ENCODE results near the gene SYNJ2.

DNA sequence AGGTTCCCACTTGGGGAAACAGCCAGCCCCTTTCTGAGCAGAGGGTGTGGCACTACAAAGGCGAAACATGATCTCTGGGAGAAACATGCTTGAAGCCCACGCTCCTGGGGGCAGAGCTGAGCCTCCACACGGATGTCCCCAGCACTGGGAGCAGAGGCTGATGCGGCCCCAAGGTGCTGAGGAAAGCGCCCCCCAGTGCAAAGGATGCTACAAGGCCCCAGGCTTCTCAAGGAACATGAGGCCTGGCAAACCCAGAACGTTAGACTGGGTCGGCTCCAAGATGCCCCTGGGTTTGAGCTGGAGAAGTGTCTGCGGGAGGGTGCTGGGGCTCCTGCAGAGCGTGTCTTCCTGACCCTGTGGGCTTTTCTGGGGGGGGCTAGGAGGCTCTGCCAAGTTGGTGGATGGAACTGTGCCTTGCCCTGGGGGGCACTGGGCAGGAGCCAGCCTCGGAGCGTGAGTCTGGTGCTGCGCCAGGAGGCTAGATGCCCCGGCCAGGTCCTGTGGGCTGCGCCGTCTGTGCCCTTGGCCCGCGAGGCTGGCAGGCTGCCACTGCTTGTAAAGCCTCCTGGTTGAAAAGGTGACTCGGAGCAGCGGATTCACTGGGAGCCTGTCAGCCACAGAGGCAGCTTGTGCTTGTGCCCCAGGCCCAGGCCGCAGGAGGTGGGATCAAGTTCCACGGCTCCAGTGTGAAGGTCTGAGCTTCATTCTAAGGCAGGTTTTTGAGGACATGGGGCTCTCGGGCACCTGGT, 8.1 kb downstream of the SYNJ2 start:
- TF ChIP-seq, protein P1, sequence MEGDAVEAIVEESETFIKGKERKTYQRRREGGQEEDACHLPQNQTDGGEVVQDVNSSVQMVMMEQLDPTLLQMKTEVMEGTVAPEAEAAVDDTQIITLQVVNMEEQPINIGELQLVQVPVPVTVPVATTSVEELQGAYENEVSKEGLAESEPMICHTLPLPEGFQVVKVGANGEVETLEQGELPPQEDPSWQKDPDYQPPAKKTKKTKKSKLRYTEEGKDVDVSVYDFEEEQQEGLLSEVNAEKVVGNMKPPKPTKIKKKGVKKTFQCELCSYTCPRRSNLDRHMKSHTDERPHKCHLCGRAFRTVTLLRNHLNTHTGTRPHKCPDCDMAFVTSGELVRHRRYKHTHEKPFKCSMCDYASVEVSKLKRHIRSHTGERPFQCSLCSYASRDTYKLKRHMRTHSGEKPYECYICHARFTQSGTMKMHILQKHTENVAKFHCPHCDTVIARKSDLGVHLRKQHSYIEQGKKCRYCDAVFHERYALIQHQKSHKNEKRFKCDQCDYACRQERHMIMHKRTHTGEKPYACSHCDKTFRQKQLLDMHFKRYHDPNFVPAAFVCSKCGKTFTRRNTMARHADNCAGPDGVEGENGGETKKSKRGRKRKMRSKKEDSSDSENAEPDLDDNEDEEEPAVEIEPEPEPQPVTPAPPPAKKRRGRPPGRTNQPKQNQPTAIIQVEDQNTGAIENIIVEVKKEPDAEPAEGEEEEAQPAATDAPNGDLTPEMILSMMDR (IDR thresholded peaks at IDR 0.05; ENCODE audit: low read depth, low read length), result no peak
- TF ChIP-seq MYC (IDR thresholded peaks at IDR 0.05; ENCODE audit: low read depth, low read length), result no peak

Data from NB4 (cell line).